Measurements from ENCODE around the gene CCNO.

The CCNO gene

DNA sequence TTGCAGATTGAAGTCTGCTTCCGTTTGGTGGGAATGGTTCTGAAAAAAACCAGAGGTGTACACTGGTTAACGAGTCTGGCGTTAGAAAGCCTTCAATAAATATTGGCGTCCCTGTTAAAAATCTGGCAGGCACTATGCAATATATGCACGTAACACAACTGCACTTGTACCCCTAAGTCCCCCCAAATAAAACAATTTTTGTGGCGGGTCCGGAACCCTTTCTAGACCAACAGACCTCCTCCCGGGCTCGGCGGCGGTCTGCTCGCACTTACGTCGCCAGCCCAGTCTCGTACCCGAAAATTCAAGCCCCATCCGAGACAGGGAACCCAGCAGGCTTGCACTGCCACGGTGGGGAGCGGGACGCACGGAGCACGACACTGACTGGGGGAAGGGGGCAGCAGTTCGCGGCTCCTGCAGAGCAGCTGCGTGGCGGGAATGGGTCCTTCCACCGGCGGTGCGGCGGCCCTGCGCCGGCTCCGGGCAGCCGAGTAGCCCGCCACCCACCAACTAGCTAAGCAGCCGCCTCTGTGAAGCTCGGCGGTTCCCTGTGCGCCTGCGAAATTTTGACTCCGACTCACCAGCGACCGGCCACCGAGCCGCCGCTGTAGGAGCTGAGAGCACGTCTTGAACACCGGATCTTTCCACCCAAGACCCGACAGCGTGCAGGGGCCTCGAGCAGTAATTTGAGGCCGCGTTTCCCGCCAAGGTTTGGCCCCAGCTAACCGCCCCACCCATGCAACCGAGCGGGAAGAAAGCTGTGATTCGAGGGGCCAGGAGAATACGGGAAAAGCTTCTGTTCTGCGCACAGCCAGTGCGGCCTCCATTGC is 10.2 kb downstream of the CCNO start:
- DNase-seq (ENCODE audit: low read depth) = no peak

DNA sequence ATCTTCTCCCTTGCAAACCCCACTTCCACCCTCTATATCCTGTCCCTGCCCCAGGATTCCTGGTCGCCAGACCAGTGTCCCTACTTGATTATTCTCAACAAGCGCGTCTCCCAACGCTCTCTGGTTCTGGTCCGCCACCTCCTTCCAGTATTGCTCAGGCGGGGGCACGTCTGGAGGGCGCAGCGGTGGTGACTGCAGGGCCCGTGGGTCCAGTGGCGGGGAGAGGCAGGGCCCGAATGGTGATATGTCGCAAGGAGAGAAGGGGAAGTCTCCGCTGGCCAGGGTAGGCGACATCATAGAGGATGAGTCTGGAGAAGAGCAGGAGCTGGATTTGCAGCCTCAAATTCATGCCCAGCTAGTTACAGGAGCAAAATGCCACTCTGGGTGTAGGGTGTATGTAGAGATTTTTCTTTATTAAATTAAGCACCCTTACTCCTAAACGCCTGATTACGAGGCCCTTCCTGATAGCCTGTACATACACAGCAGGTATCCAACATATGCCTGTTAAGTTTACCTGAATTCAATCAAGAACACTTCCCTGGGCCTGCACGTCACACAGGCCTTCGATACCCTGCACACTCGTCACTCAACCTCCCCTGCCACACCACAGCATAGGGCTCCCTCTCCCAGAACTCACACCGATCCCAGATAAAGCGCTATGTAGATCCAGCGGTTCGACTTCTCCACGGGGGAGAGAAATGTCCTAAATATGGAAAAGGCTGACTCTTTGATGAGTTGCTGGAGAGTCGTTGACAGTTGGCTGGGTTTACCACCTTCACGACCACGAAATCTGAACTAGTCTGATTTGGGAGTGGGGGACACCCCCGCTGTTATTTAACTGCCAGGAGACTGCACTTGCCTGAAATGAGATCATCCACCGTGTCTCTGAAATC is 11.1 kb downstream of the CCNO start:
- no peak for DNase-seq (ENCODE audit: low read depth)

DNA sequence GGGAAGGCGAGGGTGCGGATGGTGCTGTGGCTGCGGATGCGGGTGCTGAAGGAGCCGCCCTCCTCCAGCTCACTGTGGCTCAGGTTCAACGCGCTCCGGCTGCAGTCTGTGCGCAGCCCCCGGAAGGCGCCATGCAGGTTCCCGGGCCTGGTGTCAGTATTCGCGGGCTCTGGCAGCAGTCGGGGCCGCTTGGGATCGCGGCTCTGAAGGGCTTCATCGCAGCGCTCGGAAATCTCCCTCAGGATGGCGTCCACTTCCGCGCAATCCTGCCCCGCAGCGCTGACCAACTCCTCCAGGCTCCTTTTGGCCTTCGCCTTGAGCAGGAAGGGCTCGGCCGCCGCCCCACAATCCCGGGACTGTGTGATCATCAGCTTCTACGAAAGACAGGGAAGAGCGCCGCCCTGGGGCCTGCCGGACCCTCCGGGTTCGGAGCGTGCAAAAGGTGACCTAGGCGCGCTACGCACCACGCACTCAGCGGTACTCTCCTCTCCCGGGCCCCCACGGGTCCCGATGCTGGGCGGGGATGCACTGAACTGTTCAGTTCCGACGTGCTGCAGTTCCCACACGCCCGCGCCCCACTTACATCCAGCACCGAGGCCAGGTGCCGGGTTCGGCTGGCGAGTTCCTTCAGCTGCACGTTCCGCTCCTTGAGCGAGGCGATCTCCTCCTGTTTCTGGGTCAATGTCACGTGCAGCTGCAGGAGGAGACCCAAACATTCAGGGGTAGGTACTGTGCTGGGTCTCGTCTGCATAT is 12.8 kb downstream of the CCNO start:
- no peak for DNase-seq (ENCODE audit: low read depth)

DNA sequence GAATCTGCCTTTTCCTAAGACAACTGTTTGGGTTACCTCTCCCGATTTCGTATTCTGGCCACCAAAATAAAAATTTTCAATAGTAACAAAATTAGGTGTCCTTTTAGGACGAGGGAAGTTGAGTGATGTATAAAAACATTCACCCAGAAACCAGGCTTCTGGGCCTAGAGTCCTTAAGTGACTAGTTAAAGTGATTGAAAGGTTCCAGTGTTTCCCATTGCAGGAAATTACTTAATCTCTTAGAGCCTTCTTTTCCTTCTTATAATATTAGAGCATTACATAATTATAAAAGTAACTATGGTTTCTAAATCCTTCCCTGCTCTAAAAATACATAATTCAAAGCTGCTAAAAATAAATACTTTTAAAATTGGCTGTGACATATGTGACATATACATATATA is 13.6 kb downstream of the CCNO start:
- no peak for DNase-seq (ENCODE audit: low read depth)

DNA sequence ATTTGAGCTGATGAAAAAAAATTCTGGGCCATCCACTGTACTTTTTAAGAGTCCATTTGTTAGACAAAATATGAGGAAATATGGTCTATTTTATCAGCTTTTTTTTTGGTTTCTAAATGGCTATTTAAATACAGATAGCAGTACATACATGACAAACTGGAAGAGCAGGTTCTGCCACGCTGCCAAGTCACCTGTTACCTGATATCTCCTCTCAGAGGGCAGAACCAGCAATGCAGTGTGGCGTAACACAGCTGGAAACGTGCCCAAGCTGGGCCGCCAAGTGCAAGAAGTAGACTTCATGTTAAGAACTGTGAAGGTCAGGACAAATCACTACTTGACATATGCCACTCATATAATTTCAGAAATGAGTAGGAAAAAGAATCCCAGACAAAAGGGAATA is 14.4 kb downstream of the CCNO start:
- no peak for DNase-seq (ENCODE audit: low read depth)

DNA sequence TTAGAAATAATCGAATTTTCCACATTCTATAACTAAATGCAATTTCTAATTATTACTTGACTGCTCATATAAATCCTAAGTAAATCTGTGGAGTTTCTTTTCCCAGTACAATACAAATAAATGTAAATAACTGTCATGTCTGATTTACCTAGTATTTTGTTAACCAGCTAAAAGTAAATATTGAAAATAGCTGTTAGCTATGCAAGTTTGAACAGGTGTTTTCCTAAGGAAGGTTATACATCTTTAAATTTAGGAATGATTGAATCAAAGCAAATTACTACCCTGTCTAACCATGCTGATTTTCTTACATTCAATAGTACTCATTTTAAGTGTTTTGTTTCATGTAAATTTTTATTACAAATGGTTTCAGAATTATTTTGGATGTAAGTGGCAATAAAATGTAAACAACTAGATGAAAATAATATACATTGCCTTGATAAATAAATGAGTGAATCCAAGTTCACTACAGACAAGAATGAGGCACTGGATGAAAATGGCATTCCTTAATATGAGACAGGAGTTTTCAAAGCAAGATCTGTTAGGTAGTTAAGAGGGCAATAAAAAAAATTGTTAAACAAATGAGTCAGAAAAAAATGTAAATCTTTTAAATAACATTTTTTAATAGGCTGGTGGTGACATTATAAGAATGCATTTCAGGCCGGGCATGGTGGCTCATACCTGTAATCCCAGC is 22.1 kb downstream of the CCNO start:
- no peak for DNase-seq (ENCODE audit: low read depth)

DNA sequence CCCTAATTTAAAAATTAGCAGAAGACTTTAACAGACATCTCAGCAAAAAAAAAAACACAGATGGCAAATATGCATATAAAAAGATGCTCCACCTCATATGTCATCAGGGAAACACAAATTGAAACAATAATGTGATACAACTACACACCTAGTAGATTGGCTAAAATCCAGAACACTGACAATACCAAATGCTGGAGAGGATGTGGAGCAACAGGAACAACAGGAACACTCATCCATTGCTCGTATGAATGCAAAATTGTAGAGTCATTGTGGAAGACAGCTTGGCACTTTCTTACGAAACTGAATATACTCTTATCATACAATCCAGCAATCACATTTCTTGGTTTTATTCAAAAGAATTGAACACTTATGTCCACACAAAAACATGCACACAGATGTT is 28.4 kb downstream of the CCNO start:
- no peak for DNase-seq (ENCODE audit: low read depth)

DNA sequence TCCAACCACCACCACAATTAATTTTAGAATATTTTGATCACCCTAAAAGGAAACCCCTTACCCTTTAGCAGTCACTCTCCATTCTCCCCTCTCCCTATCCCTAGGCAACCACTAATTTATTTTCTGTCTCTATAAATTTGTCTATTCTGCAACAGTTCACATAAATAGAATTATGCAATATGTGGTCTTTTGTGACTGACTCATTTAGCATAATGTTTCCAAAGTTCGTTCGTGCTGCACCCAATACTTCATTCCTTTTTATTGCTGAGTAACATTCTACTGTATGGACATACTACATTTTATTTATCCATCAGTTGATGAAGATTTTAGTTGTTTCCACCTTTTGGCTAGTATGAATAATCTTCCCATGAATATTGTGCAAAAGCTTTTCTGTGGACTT is 42.2 kb downstream of the CCNO start:
- DNase-seq (ENCODE audit: low read depth) = no peak

DNA sequence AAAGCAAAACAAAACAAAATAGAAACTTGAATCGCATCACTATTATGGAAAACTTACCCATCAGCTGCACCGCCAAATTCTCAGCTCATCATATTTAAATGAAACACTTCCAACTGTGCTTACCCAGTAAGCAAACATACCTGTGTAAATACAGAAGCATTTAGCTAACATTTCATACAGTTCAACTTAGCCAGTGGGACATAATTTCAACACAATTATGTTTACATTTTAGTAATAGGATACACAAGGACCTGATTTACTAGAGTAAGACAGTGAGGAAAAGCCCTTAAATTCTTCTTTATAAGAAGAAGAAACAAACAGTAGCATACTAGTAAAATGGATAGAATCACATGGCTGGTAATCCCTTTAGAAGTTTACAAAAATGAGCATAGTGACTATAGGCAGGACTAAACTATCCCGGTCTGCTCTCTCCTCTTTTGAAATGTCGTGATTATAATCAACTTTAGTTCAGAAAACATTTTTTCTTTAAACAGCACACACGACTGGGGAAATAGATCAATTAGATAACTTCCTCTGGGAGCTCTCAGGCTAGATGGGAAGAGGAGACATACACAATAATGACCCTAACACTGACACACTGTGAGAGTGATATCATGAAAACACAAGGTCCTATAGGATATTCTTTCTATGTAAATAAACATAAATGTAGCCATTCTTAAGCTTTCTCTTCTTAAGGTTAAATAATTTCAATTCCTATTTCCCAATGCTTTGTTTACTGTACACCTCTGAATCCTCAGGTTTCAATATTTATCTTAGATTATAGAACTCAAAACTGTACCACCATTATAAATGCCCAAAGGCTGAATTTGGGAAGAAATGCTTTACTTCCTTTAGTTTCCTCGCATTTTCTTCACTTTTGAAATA is 44.5 kb downstream of the CCNO start:
- DNase-seq (ENCODE audit: low read depth) = no peak

DNA sequence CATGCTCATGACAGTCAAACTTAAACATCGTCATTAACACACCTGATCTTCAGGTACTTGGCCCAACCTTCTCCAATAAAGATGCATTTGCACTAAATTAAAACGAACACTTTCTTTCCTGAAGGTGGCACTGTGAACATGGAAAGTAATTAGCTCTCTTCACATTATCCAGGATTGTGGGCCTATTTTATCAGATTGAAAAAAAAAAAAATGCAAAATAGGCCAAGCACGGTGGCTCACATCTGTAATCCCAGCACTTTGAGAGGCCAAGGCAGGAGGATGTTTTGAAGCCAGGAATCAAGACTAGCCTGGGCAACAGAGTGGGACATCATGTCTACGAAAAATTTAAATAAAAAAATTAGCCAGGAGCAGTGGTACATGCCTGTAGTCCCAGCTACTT is 46.0 kb downstream of the CCNO start:
- DNase-seq (ENCODE audit: low read depth) = no peak
